Fibroblast of the aortic adventitia (primary cell): Measurements from ENCODE around the gene AQP10. TPM values are rescaled to one million over a fixed set of nuclear protein-coding genes. Genes with fewer than 3 reads are reported as not detected.
"Not testable (repeated sequence)": the region's sequence is repeated elsewhere in the genome, so short reads cannot be mapped to it uniquely, and the experiment has no call there.

Experiments used
- DNase-seq: peaks from one replicate; pipeline ENCODE4 v3.0.0-alpha.2; 2010; ENCODE audit warnings: low read depth
- H3K4me3 ChIP-seq: 2 replicates; pipeline ENCODE4 v1.5.1; 2011; ENCODE audit warnings: low read depth, mild to moderate bottlenecking, control low read depth, low read length, moderate library complexity
- total RNA-seq: library from RNA; depleted of rRNA; stranded (reverse); fragments of >200 nt; gene quantifications from 2 replicates; pipeline ENCODE4 v1.2.3, GENCODE V29; 2012; ENCODE audit warnings: low replicate concordance
- TF ChIP-seq, protein P1 (sequence below): IDR thresholded peaks from 2 replicates; pipeline ENCODE4 v1.5.1; 2011; ENCODE audit warnings: mild to moderate bottlenecking, low read length, control low read depth, inconsistent platforms; ENCODE audit not compliant: insufficient read depth

Gene AQP10
- total RNA-seq, 1 donor = not detected

DNA sequence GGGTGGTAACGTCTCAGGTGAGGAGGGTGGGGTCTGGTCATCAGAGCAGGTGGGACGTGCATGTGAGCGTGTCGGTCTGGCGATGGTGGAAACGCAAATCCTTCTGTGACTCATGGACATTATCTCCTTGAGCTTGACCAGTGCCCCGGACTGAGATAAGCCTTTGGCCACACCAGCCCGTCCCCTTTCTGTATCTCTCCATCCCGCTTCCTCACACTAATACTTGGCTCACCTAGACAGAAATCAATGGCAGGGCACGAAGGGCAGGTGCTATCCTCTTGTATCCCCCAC, 7.9 kb upstream of the AQP10 start:
- no peak for DNase-seq
- H3K4me3 ChIP-seq = no peak overlapping the region
- TF ChIP-seq, protein P1, sequence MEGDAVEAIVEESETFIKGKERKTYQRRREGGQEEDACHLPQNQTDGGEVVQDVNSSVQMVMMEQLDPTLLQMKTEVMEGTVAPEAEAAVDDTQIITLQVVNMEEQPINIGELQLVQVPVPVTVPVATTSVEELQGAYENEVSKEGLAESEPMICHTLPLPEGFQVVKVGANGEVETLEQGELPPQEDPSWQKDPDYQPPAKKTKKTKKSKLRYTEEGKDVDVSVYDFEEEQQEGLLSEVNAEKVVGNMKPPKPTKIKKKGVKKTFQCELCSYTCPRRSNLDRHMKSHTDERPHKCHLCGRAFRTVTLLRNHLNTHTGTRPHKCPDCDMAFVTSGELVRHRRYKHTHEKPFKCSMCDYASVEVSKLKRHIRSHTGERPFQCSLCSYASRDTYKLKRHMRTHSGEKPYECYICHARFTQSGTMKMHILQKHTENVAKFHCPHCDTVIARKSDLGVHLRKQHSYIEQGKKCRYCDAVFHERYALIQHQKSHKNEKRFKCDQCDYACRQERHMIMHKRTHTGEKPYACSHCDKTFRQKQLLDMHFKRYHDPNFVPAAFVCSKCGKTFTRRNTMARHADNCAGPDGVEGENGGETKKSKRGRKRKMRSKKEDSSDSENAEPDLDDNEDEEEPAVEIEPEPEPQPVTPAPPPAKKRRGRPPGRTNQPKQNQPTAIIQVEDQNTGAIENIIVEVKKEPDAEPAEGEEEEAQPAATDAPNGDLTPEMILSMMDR = no peak

DNA sequence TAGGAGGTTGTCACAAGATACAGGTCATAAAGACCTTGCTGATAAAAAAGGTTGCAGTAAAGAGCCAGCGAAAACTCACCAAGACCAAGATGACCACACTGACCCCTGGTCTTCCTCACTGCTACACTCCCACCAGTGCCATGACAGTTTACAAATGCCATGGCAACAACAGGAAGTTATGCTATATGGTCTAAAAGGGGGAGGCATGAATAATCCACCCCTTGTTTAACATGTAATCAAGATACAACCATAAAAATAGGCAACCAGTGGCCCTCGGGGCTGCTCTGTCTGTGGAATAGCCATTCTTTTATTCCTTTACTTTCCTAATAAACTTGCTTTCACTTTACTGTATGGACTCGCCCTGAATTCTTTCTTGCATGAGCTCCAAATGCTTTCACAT, 6.7 kb upstream of the AQP10 start:
- DNase-seq, H3K4me3 ChIP-seq: not testable (repeated sequence)

DNA sequence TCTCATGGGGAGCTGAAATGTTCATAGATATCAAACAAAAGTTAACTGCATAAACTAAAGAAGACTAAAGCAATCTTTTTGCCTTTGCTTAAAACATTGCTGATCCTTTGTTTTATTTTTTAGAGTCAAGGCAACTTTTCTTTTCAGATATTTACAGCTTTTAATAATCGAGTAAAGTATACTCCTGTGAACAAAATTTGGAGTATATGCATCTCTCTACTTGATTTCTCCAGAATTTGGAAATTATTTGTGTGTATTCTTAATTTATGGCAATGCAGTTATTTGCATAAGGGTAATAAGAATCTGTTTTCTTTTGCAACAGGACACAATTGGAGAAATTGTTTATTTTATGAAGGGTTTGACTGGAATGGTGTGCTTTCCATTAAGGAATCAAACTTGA, 4.2 kb upstream of the AQP10 start:
- TF ChIP-seq, protein P1 = no peak
- no peak overlapping the region for H3K4me3 ChIP-seq
- no peak for DNase-seq

DNA sequence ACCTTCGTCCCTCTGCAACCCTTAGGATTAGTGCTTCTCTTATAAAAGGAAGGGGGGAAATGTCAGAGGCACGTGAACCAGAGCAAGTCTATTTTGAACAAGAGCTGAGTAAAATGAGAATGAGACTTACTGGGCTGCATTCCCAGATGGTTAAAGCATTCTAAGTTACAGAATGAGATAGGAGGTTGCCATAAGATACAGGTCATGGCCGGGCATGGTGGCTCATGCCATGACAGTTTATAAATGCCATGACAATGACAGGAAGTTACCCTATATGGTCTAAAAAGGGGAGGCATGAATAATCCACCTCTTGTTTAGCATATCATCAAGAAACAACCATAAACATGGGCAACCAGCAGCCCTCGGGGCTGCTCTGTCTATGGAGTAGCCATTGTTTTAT, 2.5 kb upstream of the AQP10 start:
- no peak overlapping the region for H3K4me3 ChIP-seq
- TF ChIP-seq, protein P1 = no peak
- DNase-seq = peak; percentile 42

DNA sequence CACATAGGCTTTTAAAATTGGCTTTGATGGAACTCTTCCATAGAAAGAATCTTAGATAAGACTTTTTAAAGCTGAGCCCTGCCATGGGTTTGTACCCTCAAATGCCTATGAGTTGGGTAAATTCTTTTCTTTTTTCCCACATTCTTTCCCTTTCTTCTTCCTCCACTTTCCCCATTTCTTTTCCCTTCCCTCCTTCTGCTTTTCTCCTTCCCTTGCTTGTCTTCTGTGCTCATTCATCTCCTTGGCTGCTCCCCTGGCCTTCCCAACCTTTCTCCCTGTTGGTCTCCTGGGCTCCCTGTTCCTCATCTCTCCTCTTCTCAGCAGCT, 679 bp downstream of the AQP10 start:
- DNase-seq, H3K4me3 ChIP-seq: not testable (repeated sequence)

DNA sequence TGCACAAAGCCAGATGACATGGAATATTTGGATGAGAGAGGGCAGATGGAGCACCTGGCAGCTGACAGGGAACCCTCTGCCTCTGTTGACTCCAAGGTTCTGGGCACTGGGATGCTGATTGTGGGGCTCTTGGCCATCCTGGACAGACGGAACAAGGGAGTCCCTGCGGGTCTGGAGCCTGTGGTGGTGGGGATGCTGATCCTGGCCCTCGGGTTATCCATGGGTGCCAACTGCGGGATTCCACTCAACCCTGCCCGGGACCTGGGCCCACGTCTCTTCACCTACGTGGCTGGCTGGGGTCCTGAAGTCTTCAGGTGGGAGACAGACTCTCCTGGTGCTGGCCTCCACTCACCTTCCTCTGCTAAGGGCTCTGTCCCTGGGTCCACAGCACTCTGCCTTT, 2.6 kb downstream of the AQP10 start:
- DNase-seq = no peak
- TF ChIP-seq, protein P1 = no peak
- H3K4me3 ChIP-seq = no peak overlapping the region

DNA sequence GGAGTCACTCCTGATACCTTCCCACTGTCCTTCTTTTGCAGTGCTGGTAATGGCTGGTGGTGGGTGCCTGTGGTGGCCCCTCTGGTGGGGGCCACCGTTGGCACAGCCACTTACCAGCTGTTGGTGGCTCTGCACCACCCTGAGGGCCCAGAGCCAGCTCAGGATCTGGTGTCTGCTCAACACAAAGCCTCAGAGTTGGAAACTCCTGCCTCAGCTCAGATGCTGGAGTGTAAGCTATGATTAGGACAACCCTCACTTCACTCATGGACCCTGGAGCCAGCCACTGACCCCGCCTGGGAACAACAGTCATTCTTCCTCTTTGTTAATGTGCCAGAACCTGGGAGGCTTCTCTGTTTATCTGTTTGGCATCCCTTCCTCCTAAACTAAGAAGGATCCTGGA, 3.3 kb downstream of the AQP10 start:
- DNase-seq = no peak
- TF ChIP-seq, protein P1 = no peak
- no peak overlapping the region for H3K4me3 ChIP-seq

DNA sequence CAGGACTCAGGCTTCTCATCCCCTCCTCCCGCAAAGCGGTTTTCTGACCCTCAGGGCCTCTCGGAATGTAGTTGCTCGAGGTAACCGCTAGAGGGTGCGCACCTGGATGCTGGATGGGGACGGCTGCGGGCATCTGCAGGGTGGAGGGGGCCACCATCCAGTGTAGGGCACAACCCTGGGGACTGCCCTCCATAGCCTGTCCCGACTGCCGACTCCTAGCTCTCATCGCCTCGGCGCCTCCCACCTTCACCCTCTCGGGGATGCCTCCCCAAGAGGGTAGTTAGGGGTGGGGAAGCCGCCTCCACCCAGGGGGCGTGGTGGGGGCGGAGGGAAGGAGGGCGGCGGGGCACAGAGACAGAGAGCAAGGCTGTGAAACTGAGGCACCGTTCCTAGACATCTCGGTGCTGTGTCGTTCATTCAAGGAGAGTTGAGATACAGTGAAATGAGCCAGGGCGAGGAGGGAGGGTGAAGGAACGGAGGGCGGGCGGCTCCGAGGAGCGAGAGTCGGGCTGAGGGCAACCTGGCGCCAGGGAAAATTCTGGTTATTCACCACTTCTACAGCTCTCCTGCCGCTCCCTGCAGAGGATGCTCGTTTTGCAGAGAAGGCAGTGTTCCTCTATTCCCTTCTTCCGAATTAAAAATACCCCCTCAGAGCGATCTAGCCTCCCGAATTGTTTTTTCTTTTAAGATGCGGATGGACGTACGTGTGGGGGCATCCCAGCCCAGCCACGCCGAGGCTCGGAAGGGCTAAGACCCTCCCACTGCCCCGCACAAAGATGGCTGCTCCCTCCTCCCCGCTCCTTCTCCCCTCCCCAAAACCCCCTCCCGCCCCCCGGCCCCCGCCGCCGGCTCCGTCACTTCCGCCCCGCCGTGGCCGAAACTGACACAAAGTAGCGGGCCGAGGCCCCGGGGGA, 4.0 kb downstream of the AQP10 start, which contains the start of gene ATP8B2:
Gene ATP8B2, plus strand, starts transcription at position 857 of the 914 bp plus-strand sequence. CDS start 2,617 bp downstream, outside the sequence.
- TF ChIP-seq, protein P1 = peak; percentile 91
- peak; percentile 78 for DNase-seq
- peak within 1 kb of the TSS; percentile 98 for H3K4me3 ChIP-seq
